Stimulated activated CD8-positive, alpha-beta memory T cell treated with anti-CD3 and anti-CD28 coated beads, Interleukin-7, amount 100 ng/mL, for 48 hours (primary cell): ENCODE measurements around the gene ZNF669.

Experiments used
- DNase-seq, 2 donors: peaks; one replicate each; pipeline ENCODE4 v3.0.0-alpha.2; 2020; ENCODE audit warnings: low read depth in 1 of 2; ENCODE audit errors: extremely low read depth in 1 of 2

ZNF669 gene

DNA sequence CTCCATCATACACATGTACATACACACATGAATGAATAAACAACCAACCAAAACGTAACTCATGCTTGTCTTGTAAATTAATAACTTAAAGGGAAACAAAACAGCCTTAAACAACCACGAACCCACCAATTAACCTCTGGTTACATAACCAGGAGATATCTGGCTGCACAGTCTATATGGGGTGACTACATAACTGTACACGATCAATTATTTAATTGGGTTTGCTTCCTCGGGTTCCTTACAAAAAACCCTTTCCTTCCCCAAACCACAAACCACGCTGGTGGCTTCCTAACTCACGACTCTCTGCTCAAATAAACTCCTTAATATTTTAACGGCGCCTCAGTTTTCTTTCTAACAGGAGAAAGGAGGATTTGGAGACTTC, 26.3 kb downstream of the ZNF669 start:
- DNase-seq = no peak

DNA sequence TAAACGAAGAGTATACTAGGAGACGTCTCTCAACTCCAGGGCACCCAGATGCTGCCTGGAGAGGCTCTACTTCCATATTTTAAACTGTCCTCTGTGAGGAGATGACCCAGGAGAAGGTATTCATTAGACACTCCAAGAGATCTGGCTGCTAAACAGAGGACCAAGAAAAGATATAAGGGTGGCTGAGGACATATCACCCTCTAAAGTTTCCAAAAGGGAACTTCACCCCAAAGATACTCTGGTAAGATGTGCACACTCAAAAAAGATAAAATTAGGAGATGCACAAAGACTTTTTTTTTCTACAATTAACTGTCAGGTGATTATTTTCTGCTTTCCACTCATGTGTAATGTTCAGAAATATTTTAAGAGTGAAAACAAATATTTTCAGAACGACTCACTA, 26.9 kb downstream of the ZNF669 start:
- no peak for DNase-seq

DNA sequence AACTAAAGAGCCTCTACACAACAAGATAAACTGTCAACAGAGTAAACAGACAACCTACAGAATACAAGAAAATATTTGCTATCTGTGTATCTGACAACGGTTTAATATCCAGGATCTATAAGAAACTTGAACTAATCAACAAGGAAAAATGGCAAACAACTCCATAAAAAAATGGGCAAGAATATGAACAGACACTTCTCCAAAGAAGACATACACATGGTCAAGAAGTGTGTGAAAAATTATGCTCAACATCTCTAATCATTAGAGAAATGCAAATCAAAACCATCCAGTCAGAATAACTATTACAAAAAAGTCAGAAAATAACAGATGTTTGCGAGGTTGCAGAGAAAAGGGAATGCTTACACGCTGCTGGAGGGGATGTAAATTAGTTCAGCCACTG, 33.5 kb downstream of the ZNF669 start:
- no peak for DNase-seq

DNA sequence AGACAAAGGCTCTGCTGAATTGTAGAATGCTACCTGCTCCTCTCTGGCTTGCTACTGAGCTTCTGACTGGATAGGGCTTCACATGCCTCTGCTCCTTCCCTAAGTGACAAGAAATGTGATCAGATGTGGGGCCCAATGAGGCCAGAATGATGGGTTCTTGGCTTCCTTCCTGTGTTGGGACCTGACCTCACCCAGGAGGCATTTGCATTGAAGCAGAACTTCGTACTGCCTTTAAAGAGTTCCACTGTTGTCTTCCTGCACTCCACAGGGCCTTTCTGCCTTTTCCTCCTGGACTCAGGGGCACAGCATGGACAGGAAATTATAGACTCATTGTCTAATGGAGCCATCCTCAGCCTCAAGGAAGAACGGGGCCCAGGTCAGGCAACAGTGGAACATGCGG, 39.9 kb downstream of the ZNF669 start:
- DNase-seq = no peak

DNA sequence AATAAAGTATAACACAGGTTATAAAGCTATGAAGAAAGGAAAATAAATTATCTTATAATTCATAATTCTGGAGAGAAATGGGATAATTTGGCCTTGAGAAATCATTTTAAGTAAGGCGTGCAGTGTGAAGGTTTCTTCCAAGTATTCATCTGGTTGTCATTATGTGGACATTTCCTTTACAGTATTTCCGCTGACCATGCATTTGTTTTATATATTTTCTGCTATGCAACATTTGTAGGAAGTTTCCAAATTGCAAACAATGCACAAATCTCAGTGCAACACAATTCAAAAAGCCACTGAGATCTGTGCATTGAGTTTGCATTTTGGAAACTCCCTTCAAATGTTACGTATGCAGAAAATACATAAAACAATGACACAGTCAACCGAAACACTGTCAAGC, 43.4 kb downstream of the ZNF669 start:
- no peak for DNase-seq

GRCh38 chr1:247056071-247056470, 48.1 kb downstream of the ZNF669 start:
- DNase-seq = no peak

- no peak for DNase-seq
These were observed 49.2 kb downstream of the ZNF669 start for GRCh38 chr1:247054992-247055415.
